ENCODE measurements around the gene HOXC5.

Gene HOXC5

GRCh38 chr12:54032627-54033100, at the start of gene HOXC5:
Gene HOXC5 (plus strand): TSS chr12:54033050. CDS start chr12:54033123, 73 bp downstream.
- peak; percentile 84 for DNase-seq

DNA sequence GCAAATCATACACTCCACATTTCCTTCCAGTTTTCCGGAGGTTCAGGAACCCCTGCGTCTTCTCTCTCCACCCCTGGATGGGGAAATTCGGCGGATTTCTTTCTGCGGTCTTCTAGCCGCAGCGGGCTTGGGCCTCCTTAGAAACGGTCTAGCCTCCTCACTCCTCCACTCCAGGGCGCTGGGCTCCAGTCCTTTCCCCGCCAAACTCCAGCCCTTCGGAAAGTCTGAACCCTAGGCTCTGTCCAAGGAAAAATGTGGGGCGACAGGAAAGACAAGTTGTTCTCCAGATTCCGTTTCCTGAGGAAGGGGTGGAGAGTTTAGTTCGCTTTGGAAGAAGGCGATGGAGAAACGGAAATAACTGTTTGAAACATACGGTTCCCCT, 49.3 kb upstream of the HOXC5 start:
- no peak for DNase-seq

DNA sequence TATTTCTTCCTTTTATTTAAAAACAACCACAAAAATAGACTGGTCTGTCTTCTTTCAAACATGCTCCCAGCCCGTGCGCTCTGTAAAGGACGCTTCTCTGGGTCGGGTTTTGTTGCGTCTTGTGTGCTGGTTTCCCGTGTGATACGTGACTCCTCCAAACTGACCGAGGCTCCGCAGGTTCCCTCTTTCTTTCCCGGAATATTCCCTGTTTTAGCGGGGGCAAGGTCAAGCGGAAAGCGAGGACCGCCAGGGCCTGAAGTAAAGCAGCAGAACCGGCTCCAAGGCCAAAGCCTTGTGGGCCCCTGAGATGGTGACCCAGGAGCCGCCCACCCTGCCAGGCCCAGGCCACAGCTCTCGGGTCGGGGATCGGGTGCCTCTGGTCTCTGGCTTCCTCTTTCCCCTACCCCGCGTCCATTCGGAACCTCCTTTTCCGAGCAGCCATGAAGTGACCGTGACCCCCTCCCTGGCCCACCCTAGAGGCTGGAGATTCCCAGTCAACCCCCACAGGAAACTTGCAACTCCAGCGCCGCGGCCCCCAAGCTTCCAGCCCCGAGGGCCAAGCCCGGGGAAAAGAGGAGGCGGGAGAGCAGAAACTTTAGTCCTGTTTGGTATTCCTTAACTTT, 48.8 kb upstream of the HOXC5 start:
- DNase-seq, result no peak

- DNase-seq, result peak; percentile 99
These were observed 47.8 kb upstream of the HOXC5 start, which contains the start of gene HOXC10 for GRCh38 chr12:53984901-53985691. Gene HOXC10 (plus strand): TSS chr12:53985146. CDS start chr12:53985260, 114 bp downstream.

DNA sequence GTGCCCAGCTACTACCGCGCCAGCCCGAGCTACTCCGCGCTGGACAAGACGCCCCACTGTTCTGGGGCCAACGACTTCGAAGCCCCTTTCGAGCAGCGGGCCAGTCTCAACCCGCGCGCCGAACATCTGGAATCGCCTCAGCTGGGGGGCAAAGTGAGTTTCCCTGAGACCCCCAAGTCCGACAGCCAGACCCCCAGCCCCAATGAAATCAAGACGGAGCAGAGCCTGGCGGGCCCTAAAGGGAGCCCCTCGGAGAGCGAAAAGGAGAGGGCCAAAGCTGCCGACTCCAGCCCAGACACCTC, 47.2 kb upstream of the HOXC5 start:
- DNase-seq, result no peak

- no peak for DNase-seq
These were observed 46.7 kb upstream of the HOXC5 start for GRCh38 chr12:53985994-53986685.

- no peak for DNase-seq
These were observed 46.0 kb upstream of the HOXC5 start for GRCh38 chr12:53986686-53987483.

- no peak for DNase-seq
These were observed 45.0 kb upstream of the HOXC5 start for GRCh38 chr12:53987787-53988230.

GRCh38 chr12:53988541-53989226, 44.2 kb upstream of the HOXC5 start:
- DNase-seq, result no peak

DNA sequence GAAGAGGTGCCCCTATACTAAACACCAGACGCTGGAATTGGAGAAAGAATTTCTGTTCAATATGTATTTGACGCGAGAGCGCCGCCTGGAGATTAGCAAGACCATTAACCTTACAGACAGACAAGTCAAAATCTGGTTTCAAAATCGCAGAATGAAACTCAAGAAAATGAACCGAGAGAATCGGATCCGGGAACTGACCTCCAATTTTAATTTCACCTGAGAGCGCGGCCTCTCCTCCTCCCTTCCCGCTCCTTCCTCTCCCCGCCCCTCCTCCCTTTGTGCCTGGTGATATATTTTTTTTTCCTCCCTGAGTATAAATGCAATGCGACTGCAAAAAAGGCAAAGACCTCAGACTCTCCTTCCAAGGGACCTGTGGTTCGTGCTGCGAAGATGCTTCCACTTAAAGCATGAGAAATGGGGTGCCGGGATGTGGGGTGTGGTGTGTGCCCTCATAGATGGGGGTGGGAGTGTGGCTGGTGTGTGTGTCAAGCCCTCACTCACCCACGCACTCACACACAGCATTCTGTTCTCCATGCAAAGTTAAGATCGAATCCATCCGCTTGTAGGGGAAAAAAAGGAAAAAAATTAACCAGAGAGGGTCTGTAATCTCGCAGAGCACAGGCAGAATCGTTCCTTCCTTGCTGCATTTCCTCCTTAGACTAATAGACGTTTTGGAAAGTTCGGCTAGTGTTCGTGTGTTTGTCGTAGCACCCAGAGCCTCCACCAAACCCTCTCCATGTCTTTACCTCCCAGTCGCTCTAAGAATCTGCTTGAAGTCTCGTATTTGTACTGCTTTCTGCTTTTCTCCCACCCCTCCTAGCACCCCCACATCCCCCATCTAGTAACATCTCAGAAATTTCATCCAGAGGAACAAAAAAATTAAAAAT, 43.4 kb upstream of the HOXC5 start:
- DNase-seq, result peak; percentile 86

GRCh38 chr12:53990311-53991076, 42.4 kb upstream of the HOXC5 start:
- no peak for DNase-seq

DNA sequence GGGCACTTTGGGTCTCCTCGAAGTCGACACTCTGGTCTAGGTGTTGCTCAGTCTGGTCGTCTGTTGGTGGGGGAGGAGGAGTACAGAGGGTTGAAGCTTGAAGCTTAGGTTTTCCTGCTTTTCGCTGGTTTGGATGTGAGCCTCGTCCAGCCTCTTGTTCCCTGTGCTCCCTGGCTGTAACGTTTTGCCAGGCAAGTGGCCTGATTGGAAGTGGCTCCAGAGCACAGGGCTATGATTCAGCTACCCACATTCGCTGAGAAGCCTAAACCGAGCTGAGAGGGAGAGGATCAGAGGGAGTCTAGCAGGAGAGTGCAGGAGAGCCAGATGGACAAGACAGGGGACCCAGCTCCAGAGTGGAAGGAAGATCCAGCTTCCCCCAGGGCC, 41.8 kb upstream of the HOXC5 start:
- DNase-seq, result no peak

DNA sequence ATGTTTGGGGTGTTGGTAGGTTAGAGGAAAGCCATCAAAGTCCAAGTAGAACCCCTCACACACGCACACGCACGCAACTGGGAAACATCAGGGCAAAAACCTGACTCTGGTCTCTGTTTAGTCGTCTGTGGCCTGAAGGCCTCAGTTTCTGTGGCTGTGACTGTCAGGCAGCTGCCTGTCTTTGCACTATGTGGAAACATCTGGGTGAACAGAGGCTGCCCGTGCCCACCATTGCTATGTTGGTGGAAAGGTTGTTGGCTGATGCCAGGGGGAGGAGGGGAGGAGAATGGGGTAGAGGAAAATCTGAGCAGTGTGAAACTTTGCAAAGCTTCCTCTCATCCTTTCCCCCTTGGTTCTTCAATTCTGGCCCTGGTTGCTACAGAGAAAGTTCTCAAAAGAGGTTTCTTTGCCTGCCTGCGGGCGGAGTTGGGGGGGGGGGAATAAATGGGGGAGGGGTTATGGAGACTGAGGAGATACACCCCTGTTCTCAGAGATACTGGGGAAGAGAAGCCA, 40.4 kb upstream of the HOXC5 start:
- DNase-seq, result no peak

- no peak for DNase-seq
These were observed 39.5 kb upstream of the HOXC5 start for GRCh38 chr12:53993162-53994008.

- no peak for DNase-seq
These were observed 38.9 kb upstream of the HOXC5 start for GRCh38 chr12:53994009-53994263.

DNA sequence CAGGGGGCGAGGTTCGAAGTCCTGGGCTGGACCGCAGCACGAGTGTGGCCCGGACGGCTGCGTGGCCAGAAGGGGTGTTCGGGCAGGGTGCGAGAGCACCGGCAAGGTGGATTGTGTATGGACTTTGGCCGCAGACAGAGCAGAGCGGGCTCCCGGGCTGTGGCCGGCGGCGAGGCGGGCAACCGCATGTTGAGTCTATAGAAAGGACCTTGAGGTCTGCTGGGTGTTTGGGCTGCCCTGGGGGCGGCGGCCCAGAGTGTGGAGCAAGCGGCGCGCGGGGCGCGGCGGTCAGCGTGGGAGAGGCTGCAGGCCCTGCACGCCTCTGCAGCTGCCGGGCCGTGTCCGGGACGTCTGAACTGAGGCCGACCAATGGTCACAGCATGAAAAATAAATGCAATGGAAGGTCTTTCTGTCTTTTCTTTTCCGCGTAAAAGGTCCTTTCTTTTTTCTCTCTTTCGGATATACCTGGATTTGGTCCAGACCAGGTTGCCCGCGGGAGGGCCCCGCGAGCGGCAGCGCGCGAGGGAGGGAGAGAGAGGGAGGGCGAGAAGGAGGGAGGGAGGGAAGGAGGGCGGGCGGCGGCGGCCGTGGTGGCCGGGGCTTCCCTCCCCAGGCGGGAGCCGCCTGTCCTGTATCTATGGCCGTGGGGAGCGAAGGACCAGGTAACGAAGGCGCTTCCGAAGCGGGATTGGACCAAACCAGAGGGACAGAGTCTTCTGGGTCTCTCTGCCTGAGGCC, 38.4 kb upstream of the HOXC5 start:
- DNase-seq, result no peak

GRCh38 chr12:53995002-53995377, 37.9 kb upstream of the HOXC5 start:
- no peak for DNase-seq

DNA sequence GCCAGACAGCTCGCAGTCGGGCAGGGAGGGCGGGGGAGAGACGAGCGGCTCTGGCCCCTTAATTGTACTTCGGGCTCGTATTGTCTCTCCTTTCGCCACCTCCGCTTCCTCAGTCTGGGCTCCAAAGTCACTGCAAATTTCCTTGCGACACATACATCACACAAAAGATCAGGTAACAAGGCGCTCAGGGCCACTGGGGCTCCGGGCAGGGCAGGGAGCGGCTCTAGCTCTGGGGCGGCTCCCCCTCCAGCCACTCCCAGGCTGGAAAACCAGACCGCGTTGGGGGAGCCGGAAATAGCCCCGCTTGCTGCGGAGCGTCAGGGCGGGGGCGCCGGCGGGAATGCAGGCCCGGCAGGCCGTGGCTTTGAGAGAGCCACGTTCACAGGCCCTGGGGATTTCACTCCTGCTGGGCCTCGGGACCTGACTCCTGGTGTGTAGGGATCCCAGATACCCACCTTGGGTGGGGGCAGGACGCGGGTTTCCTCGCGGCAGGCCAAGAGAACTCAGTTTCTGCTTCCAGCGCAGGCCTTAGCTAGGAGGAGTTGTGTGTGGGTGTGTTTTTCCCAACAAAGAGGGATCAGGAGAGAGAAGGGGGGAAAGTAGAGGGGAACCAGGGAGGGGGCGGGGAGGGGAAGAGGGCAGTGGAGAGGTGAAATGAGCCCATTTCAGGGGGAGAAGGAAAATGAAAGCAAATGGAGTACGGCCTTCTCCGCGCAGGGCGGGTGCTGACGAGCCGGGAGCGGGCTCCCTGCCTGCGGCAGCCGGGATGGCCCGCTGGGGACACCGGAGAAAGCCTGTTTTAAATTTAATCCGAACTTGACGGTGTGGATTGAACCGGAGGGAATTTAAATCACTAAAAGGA, 37.2 kb upstream of the HOXC5 start:
- peak; percentile 88 for DNase-seq

Data from 8988T (cell line).